ENCODE data around the gene KCNJ12. TPM values are rescaled to one million over a fixed set of nuclear protein-coding genes. Genes with fewer than 3 reads are reported as not detected.
"Not testable (repeated sequence)": the region's sequence is repeated elsewhere in the genome, so short reads cannot be mapped to it uniquely, and the experiment has no call there.

The KCNJ12 gene
- total RNA-seq, 1 donor from 2014 or later, result 1.6 TPM

DNA sequence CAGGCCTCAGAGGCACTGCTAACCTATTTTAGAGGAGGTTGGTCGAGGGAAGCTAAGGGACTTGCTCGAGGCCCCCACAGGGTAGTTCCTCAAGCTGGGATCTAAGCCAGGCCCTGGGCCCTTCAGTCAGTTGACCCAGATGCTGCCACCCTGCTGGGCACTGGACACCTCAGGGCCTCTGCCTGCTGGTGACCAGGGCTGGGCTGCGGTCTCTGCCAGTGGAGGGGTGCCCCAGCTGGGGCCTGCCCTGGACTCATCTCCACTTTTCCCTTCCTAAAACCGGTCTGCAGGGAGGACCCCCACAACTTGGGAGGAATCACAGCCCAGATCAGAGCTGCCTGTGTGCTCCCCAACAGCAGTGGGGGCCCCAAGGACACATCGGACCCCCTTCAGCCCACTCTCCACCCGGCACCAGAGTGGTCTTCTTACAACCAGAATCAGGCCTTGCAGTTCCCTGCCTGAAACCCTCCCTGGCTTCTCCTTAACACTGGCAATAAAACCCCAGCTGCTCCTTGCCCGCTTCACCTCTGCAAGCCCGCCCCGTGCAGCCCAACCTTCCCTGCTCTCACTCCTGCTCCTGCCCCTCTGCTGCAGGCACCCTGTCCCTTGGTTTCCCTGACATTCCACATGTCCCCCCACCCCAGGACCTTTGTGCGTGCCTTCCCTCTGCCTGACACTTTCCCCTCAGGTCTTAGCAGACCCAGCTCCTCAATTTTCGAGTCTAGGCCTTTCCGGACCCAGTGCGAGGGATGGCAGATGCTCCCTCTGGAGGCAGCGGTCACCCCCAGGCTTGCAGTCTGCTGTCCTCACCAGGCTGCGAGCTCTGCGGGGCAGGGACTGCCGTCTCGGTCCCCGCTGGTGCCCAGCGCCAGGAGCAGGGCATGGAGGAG is 45.5 kb downstream of the KCNJ12 start:
- DNase-seq (ENCODE audit: low spot score), result not testable (repeated sequence)

DNA sequence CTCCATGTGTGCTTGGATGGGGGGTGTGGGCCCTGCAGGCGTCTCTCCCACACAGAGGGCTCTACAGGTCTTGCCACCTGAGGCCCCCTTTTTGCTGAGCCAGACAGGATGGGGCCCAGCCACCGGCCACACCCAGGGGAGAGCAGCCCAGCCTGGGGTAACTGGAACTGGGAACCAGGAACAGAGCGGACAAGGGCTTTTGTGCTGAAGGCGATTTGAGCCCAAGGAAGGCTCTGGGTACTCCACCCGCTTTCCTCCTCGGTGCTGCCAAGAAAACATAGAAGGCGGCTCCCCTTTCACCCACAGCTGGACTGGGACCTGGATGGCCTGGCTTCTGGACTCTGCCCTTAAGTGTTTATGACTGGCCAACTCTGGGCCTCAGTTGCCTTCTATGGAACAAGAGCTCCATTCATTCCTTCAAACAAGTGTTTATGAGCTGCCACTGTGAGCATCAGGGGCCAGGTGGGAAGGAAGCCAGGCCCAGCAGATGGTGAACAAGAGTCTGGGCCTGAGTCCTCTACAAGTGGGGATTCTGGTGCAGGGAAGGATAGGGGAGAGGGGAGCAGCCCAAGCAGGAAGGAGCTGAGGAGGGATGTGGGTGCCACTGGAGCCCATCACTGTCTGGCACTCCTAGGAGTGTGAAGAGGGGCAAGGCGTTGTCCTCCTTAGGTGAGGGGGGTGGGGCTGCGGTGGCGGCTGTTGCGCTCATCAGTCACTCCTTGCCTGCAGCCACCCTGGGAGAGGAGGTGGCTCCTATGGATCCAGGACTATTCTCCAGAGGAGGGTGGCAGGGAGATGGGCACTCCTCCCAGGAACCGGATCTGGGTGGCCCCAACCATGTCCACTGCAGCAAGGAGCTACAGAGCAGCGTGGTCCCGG is 46.4 kb downstream of the KCNJ12 start:
- not testable (repeated sequence) for DNase-seq (ENCODE audit: low spot score)

DNA sequence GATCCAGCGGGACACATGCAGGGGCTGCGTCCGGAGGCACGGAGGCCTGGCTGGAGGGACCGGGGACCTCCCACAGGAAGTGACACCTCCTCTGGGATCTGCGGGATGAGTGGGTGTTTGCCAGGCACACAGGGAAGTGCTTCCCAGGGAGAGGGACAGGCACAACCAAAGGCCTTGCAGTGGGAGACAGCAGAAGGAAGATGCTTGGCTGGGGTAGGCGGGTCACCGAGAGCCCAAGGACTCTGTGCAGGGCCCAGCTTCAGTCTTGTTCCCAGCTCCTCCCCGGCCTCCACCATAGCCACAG is 47.0 kb downstream of the KCNJ12 start:
- DNase-seq (ENCODE audit: low spot score), result not testable (repeated sequence)

DNA sequence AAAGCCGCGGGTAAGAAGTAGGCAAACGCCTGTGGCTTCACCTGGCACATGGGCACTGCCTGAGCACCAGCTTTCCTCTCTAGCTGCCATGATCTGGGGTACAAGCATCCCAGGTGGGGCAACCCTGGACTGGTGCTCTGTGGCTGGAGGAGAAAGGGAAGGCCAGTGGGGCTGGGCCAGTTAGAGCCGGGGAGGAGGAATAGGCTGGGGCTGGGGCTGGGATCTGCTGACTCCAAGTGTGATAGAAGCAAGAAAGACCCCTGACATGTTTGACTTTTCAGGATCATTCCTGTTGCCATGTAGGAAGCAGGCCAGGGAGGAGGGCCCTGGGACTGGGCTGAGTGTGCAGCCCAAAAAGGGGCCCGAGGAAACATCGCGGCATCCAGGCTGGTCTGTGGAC is 48.5 kb downstream of the KCNJ12 start:
- not testable (repeated sequence) for DNase-seq (ENCODE audit: low spot score)

DNA sequence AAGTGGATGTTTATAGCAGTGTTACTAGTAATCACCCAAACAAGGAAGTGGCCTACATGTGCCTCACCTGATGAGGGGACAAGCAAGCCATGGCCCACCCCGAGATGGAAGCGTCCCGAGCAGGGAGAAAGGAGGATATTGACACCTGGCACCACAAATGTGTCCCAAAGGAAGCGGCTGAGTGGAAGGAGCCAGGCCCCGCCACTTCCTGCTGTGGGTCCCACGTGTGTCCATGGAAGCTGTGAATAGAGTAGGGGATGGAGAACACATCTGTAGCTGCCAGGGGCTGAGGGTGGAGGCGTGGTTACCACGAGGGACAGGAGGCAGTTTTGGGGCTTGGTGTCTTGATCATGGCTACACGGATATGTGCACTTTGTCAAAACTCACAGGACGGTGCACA is 49.2 kb downstream of the KCNJ12 start:
- no peak for DNase-seq (ENCODE audit: low spot score)

DNA sequence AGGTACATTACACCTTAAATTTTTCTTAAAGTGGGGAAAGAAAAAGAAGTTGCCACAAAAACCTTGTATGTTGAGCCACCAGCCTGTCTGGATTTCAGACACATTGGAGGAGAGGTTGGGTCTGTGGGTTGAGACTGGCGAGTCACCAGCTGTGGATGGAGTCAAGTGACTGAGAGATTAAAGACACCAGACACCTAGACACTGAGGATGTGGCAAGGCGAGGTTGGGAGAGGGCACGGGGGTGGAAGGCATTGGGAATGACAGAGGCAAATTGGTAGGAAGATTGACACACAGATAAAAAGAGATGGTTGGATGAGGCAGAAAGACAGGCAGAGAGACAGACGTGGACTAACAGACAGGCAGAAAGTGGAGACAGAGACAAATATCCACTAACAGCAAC is 49.6 kb downstream of the KCNJ12 start:
- DNase-seq (ENCODE audit: low spot score), result no peak

DNA sequence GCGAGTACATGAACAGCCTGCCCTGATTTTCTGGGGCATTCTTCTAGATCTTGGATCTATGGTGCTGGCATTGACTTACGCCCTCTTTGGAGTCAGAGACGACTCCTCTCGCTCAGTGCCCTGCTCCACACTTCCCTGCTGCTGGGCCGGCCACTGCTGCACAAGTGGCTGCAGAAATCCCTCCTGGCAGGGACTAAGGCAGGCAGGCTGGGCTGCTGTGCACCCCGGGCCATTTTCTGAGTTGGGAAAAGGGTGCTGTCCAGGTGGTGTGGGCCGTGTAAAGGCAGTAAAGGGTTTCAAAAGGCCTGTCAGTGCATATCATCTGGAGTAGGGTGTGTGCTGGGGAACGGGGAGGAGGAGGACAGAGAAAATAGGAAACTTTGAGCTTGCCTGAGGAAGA is 50.1 kb downstream of the KCNJ12 start:
- not testable (repeated sequence) for DNase-seq (ENCODE audit: low spot score)

DNA sequence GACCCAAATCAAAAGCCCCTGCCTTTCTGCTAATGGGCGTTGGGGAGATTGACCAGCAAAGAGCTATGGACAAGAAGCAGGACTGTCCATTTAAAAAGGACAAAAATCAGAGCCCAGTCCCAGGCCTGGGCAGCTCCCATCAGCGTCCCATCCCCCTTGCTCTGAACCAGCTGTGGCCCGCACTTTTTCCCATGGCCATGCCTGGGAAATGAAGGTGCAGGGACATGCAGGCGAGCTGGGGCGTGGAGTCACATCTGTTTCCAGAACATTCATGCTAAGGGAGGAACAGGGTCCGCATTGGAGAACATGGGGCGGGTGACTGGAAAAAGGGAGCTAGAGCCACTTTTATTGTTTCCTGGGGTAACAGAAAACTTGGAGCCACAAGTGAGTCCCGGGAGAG is 50.7 kb downstream of the KCNJ12 start:
- DNase-seq (ENCODE audit: low spot score), result not testable (repeated sequence)

DNA sequence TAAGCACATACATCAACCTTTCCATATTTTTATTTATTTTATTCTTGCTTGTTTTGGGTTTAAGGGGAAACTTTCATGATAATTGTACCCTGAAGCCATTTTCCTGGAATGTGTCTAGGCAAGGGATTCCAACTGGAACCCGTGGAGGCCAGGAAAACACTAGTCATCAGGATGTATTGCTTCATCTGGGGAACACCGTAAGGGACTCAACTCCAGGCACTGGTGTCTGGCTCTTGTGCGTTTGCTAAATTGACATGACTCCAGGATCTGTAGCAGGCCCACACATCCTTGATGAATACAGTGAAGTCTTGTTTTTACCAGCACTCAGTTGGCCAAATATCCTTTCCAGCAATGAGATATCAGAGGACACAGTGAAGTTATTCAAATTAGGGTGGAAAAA is 51.6 kb downstream of the KCNJ12 start:
- not testable (repeated sequence) for DNase-seq (ENCODE audit: low spot score)

DNA sequence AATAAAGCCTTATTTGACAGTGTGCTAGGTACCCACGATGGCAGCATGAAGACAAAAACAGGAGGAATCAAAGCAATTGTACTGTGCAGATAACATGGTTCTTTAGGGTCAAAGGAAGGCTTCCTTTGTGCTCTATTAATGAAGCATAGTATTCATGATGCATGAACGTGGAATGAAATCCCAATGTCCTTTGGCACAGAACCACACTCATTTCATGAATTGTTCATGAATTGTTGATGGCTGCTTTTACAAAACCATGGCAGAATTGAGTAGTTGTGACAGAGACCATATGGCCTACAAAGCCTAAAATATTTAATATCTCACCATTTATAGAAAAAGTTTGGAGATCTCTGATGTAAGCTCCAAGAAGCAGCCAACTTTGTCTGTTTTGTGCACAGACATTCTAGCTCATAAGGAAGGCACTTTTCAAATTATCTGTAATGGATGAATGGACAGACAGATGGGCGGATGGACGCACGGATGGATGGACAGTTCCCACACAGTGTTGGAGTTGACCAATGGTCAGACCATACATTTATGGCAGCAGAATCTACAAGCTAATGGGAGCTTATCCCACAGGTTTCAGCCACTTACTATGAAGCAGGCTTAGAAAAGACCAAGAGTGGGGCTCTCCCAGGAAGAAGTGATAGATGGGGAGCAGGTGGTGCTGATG is 52.7 kb downstream of the KCNJ12 start:
- not testable (repeated sequence) for DNase-seq (ENCODE audit: low spot score)

DNA sequence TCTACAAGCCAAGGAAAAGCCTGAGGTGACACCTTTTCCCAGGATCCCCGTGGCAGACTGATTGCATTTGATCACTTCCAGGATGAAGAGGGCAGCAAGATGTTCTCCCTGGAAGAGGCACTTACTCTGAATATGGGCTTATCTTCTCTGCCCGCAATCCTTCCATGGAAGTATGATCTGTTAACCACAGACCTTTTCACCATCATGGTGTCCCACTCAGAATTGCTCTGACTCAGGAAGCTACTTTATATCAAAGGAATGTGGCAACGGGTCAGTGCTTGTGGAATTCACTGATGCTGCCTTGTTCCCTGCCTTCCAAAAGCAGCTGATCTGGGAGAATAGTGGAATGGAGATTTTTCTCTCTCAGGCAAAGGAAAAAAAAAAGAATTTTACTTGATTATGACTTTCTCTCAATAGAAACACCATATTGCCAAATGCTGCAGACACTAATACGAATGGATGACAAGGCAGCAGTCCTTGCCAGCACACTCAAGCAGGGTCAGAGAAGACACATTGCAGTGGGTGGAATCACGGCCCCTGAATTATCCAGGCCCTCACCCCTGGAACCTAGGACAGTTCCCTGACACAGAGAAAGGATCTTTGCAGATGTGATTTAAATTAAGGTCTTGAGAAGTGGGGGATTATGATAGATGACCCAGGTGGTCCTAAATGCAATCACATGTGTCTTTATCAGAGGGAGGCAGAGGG is 53.9 kb downstream of the KCNJ12 start:
- not testable (repeated sequence) for DNase-seq (ENCODE audit: low spot score)

DNA sequence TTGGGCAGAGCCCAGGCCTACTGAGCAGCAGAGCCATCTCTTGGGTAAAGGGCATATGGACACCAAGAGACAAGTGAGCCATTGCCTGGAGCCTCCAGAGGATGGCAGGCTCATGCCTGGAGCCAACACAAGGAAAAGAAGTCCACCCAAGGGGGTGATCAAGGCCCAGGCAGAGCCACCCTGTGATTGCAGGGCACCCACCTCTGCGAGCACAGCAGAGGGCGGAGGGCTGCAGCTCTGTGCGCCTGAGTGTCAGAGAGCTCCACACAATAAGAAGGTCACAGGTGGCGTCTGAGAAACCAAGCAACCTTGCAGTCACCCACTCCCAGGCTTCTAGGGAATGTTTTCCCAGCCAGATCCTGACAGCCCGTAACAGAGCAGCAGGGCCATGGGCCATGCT is 57.8 kb downstream of the KCNJ12 start:
- DNase-seq (ENCODE audit: low spot score), result not testable (repeated sequence)

DNA sequence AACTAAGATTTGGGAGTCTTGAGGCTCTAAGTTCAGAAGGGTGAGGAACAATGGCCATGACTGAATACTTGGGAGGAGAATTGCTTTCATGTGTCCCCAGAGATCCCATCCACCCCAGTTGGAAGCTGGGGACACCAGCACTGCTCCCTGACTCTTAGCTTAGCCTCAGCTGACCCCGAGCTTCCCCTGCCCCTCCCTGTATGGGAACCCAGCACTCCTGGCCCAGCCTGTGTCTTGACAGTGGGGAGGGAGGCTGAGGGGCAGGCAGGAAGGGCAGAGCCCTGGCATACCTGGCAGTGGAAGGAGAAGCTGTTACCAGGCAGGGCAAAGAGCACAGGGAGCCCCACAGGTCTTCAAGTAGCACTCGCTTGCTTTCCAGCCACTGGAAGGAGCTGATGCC is 58.8 kb downstream of the KCNJ12 start:
- not testable (repeated sequence) for DNase-seq (ENCODE audit: low spot score)

DNA sequence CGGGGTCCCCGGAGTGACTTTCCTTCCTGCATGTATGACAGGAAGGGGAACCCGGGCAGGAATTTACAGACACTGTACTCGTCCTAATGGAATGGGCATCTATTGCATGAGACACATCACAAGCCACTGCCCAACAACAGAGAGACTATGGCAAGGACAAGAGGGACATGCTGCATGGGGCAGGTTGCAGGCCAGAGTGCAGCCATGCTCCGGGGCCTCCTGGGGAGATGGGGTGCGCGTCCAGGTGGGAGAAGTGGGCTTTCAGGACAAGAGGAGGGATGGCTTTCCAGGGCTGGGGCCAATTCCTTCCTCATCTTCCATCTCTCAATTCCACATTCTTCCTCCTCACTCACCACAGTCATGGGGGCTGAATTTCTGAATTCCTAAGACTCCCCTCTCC is 60.3 kb downstream of the KCNJ12 start:
- not testable (repeated sequence) for DNase-seq (ENCODE audit: low spot score)

DNA sequence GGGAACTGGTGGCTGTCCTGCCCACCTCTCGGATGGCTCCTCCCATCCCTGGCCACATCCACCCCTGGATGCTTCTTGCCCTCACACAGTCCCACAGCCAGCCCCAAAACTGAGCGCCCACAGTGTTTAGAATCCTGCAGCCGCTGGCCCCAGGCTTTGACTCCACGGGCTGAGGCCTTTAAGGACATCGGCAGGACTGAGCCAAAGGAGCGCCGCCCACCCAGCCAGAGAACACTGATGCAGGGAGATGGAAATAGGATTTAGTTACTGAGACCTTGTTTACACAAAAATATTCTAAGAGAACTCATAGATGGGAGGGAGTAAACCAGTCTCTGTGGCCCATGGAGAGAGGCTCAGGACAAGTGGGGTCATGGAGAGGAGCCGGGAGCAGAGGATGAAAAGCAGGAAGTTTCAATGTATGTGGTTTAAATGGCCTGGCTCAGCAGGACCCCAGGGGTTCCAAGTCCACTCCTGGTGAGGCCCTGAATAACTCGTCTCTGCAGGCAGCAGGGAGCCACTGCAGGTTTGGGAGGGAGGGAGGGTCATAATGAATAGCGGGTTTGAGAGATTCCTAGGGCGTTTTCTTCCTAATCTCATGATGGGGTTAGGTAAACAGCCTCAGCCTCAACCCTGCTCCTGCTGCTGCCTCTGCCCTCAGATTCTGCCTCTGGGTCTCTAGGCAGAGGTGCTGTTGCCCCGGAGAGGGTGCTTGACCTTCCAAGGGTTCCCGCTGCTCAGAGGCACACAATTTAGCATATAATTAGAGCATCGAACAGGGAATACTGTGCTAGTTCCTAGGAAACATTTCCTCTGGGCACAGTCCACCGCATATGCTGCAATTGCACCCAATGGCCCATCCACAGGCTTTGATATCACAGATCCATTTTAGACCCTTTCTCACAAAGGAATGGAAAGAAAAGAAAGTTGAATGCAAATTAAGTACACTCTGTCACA is 61.0 kb downstream of the KCNJ12 start:
- not testable (repeated sequence) for DNase-seq (ENCODE audit: low spot score)

DNA sequence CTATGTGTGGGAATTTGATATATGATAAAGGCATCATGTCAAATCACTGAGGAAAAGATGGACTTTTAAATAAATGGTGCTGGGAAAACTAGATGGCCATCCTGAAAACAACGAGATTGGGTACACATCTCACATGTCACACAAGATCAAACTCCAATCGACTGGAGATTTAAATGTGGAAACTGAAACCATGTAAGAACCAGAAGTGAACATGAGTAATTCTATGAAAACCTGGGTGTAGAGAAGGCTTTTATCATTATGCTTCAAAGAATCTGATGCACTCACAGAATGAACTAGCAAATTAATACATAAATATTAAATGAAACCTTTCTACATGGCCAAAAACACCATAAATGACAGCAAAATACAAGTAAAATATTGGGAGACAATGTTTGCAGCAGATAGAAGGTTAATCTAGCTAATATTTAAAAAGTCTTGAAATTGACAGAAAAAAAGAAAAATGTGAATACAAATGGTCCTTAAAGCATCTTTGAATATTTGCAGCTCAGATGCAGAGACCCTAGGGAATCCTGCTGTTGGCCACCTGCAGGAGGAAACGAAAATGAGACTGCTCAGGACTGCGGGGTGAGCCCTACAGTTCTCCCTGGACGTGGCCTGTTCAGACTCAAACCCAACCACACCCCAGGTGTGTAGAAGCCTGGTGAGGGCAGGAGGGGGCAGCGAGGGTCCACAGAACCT is 62.3 kb downstream of the KCNJ12 start:
- not testable (repeated sequence) for DNase-seq (ENCODE audit: low spot score)

DNA sequence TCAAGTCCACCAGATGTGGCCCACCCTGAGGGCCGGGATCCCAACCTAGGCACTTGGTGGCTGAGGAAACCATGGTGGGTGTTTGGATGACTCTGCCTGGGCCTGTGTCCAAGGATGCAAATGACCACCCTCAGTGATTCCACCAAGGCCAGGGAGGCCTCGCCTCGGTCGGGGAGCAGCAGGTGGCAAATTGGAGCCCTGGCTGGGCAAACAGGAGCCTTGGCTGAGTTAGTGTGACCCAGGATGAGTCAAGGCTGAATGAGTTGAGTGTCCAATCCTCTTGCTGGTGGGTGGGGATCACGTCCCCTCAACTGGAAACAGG is 62.8 kb downstream of the KCNJ12 start:
- DNase-seq (ENCODE audit: low spot score), result not testable (repeated sequence)

DNA sequence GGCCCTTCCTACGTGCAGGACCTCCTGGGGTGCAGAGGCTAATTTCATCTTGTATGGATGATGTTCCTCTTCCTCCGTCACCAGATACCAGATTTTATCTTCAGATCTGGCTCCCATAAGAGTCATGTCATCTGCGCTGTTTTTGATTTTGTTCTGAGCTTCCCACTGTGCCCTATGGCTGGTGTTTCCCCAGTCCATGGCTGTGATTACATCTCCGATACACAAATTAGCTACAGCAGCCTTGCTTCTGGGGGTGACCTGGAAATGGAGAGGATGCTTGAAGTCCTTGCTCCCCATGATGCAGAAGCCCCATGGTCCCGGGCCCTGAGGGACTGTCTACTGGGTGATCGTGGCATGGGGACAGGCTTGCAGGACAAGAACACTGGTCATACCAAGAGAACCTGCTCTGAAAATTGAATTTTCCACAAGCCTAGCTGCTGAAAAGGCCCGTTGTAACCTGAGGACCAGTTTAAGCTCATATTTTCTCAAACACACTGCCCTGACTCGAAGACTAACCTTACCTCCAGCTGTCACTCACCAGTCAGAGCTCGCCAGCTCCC is 69.0 kb downstream of the KCNJ12 start:
- DNase-seq (ENCODE audit: low spot score), result no peak

DNA sequence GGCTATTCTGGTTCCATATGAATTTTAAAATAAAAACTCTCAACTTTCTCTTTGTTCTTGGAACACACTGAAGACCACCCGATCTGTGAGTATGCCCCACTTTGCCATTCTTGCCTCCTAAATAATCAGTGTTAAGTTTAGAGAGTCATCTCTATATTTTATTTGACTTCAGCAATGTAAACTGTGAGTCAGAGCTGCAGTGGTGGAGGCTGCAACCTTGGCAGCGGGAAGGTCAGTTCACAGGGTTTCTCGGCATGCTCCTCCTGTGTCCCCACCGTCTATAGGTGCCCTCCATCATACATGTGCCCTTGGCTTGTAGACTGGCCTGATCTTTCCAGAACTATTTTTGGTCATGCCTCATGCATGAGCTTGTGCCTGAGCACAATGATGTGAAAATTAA is 71.4 kb downstream of the KCNJ12 start:
- DNase-seq (ENCODE audit: low spot score), result not testable (repeated sequence)

DNA sequence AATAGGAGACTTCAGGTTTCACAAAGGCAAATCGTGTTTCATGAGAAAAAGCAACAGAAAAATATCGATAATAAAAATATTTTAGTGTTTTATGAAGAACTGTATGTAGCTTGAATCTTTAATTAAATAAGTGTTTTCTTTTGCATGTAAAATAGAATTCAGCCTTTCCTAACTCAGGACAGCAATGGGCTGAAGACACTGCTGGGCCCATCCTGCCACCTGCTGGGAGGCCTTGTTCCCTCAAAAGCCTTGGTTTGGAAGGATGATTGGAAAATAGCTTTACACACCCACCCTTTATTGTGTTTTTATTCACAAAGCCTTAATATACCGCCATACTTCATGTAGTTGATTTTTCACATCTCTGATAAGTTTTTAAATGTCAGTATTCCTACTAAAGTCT is 73.7 kb downstream of the KCNJ12 start:
- DNase-seq (ENCODE audit: low spot score), result not testable (repeated sequence)

All from ureter (tissue), 1 donor.